Endothelial cell of umbilical vein (primary cell): ENCODE data around the gene TUBB3. TPM values are rescaled to one million over a fixed set of nuclear protein-coding genes. Genes with fewer than 3 reads are reported as not detected.

ENCODE experiments used
- BruUV-seq: library from RNA; stranded (reverse); fragments of 400-500 nt; replicated peaks from 2 replicates; lab custom pipeline; 2021; lab: Mats Ljungman, UMichigan
- CTCF ChIA-PET: fragments of 300-600, 350-600 bp; sonication (Branson Sonifier 250); formaldehyde crosslinking; loops from one replicate; lab custom pipeline; 2021; ENCODE audit warnings: antibody characterized with exemption, inconsistent platforms; lab: Charles Lee
- POLR2A ChIA-PET: fragments of 300-600, 350-600 bp; sonication (Branson Sonifier 250); formaldehyde crosslinking; loops from one replicate; lab custom pipeline; 2021; ENCODE audit warnings: antibody characterized with exemption, inconsistent platforms; lab: Charles Lee
- DNase-seq: peaks from one replicate; pipeline ENCODE4 v3.0.0-alpha.2; 2011; ENCODE audit warnings: low read depth, low spot score
- FAIRE-seq: peaks from 2 replicates; lab custom pipeline; 2011; peaks lifted over from hg19 to GRCh38; lab: Jason Lieb, UNC
- H2AFZ ChIP-seq: 2 replicates; pipeline ENCODE4 v1.6.0; 2012; ENCODE audit warnings: low read depth, low read length, control low read depth, inconsistent platforms
- H3K27ac ChIP-seq: 2 replicates; pipeline ENCODE4 v1.5.1; 2011; ENCODE audit warnings: low read depth, mild to moderate bottlenecking, control low read depth, low read length, moderate library complexity; ENCODE audit not compliant: insufficient read depth
- H3K27me3 ChIP-seq, 2 experiments: 2 replicates each; pipeline versions ENCODE4 v1.6.0 to v1.6.1; 2011; ENCODE audit warnings: low read length in 2 of 2, mixed read lengths in 1 of 2; ENCODE audit not compliant: control insufficient read depth in 2 of 2, insufficient read depth in 2 of 2
- H3K36me3 ChIP-seq, 2 experiments: 2 replicates in 1 of 2; 3 replicates in 1 of 2; pipeline ENCODE4 v1.5.1; 2011; ENCODE audit warnings: low read length in 2 of 2, mild to moderate bottlenecking in 1 of 2, moderate library complexity in 1 of 2; ENCODE audit not compliant: control insufficient read depth in 2 of 2, insufficient read depth in 2 of 2; ENCODE audit errors: extremely low read depth in 1 of 2
- H3K4me1 ChIP-seq: 3 replicates; pipeline ENCODE4 v1.5.1; 2011; ENCODE audit warnings: mild to moderate bottlenecking, low read length; ENCODE audit not compliant: control insufficient read depth, insufficient read depth; ENCODE audit errors: extremely low read depth
- H3K4me2 ChIP-seq: 2 replicates; pipeline ENCODE4 v1.6.1; 2011; ENCODE audit warnings: low read length, control low read depth, mixed read lengths; ENCODE audit not compliant: insufficient read depth
- H3K4me3 ChIP-seq, 3 experiments: fragments of 200-600 bp in 1 of 3; sonication (generic), shearing (Covaris generic) in 1 of 3; replicated peaks in 1 of 3; 2 replicates each; pipeline ENCODE4 v1.5.1; 2011 to 2016; ENCODE audit warnings: control low read depth in 3 of 3, low read length in 3 of 3, mild to moderate bottlenecking in 2 of 3, inconsistent platforms in 1 of 3, low read depth in 1 of 3, moderate library complexity in 1 of 3; ENCODE audit not compliant: insufficient read depth in 1 of 3
- H3K79me2 ChIP-seq: 2 replicates; pipeline ENCODE4 v1.6.0; 2012; ENCODE audit warnings: low read length, inconsistent platforms; ENCODE audit not compliant: control insufficient read depth, insufficient read depth
- H3K9ac ChIP-seq: replicated peaks from 2 replicates; pipeline ENCODE3; 2011; ENCODE audit warnings: low read length, control low read depth; ENCODE audit not compliant: insufficient read depth; ENCODE audit errors: extremely low read depth
- H3K9me1 ChIP-seq: replicated peaks from 3 replicates; pipeline ENCODE4 v1.6.0; 2011; ENCODE audit warnings: mild to moderate bottlenecking, low read length; ENCODE audit not compliant: control insufficient read depth, insufficient read depth; ENCODE audit errors: extremely low read depth
- H3K9me3 ChIP-seq: replicated peaks from 2 replicates; pipeline ENCODE4 v1.5.1; 2012; ENCODE audit warnings: low read length, inconsistent platforms; ENCODE audit not compliant: control insufficient read depth, insufficient read depth
- H4K20me1 ChIP-seq: replicated peaks from 2 replicates; pipeline ENCODE3; 2011; ENCODE audit warnings: mild to moderate bottlenecking, low read length; ENCODE audit not compliant: control insufficient read depth, insufficient read depth; ENCODE audit errors: extremely low read depth
- EZH2 ChIP-seq: IDR thresholded peaks from 2 replicates; pipeline ENCODE4 v1.6.1; 2012; ENCODE audit warnings: borderline replicate concordance, low read depth, mild to moderate bottlenecking, moderate library complexity, low read length, inconsistent platforms; ENCODE audit not compliant: severe bottlenecking
- FOS ChIP-seq: IDR thresholded peaks from 2 replicates; pipeline ENCODE4 v1.6.1; 2011; ENCODE audit warnings: mild to moderate bottlenecking, low read length, moderate library complexity, borderline replicate concordance; ENCODE audit not compliant: insufficient read depth
- GATA2 ChIP-seq: IDR thresholded peaks from 2 replicates; pipeline ENCODE4 v1.7.0; 2011; ENCODE audit warnings: low read depth, mild to moderate bottlenecking, moderate library complexity, mixed read lengths, low read length; ENCODE audit not compliant: insufficient read length, insufficient read depth
- JUN ChIP-seq: IDR thresholded peaks from 2 replicates; pipeline ENCODE4 v1.6.1; 2011; ENCODE audit warnings: borderline replicate concordance, low read depth; ENCODE audit not compliant: insufficient read length, insufficient read depth
- MAX ChIP-seq: IDR thresholded peaks from 2 replicates; pipeline ENCODE4 v1.6.1; 2011; ENCODE audit not compliant: insufficient read depth, insufficient read length
- MYC ChIP-seq: IDR thresholded peaks from one replicate; pipeline ENCODE4 v1.6.1; 2011; ENCODE audit warnings: mild to moderate bottlenecking, low read depth, low read length
- POLR2AphosphoS5 ChIP-seq: IDR thresholded peaks from 2 replicates; pipeline ENCODE4 v1.6.1; 2012; ENCODE audit warnings: low read depth, mild to moderate bottlenecking, control low read depth, low read length, moderate library complexity; ENCODE audit not compliant: insufficient read depth
- dilution Hi-C: fragments of 300-500 bp; cut with MboI; formaldehyde crosslinking; loops from one replicate; pipeline ENCODE4 v1.15.0; 2019; ENCODE audit warnings: low sequenced_read_pairs; ENCODE audit not compliant: extremely low pct_ligation_motif_present
- intact Hi-C: fragments of 100-400 bp; cut with micrococcal nuclease; formaldehyde crosslinking; loops from one replicate; pipeline ENCODE4 v1.10.0; 2022
- polyA plus RNA-seq, 4 experiments: library from polyadenylated mRNA; depleted of rRNA in 3 of 4; stranded (reverse) in 3 of 4; unstranded in 1 of 4; fragments of >200 nt; gene quantifications; 2 replicates each; pipeline versions ENCODE4 v1.2.1 to v1.2.3, GENCODE V29; 2011 to 2012; ENCODE audit warnings: missing spikeins in 1 of 4
- total RNA-seq: library from RNA; stranded (reverse); gene quantifications from 2 replicates; pipeline ENCODE4 v1.2.3, GENCODE V29; 2021

The TUBB3 gene
- total and polyA plus RNA-seq, 2 donors (not counting 3 experiments of a cell fraction or from before 2014, with no cell fraction given): 170 to 215 TPM

GRCh38 chr16:89900885-89901284 is 22.3 kb upstream of the TUBB3 start:
- no peak for DNase-seq
- dilution Hi-C loops: no loop called here
- no peaks in the 10 kb centered on the region for H3K79me2 ChIP-seq
- H3K4me1 ChIP-seq: no peaks in the 10 kb centered on the region
- ChIA-PET CTCF (interaction anchor here (2.4 kb wide), 1 partner anchor 10 kb away, joined by 11 read pairs; no protein-coding TSS in a partner anchor), POLR2A (no interaction called here)
- no peak overlapping the region for H2AFZ ChIP-seq
- H3K27me3 ChIP-seq: no peaks in the 10 kb centered on the region
- H4K20me1 ChIP-seq: peaks cover 2% of the 10 kb centered on the region
- TF ChIP-seq EZH2 (no peak), GATA2 (no peak), MAX (no peak), JUN (no peak), FOS (no peak), MYC (no peak)
- intact Hi-C loops: no loop called here
- no peak overlapping the region for H3K27ac ChIP-seq
- no peak overlapping the region for H3K9ac ChIP-seq
- no peak overlapping the region for H3K4me2 ChIP-seq
- no peaks in the 10 kb centered on the region for H3K9me1 ChIP-seq
- BruUV-seq: no TSS peak
- H3K36me3 ChIP-seq: peaks cover 11 to 51% of the 10 kb centered on the region in 2 experiments
- FAIRE-seq: no peak
- H3K9me3 ChIP-seq: no peaks in the 10 kb centered on the region
- no peak overlapping the region for H3K4me3 ChIP-seq

GRCh38 chr16:89902980-89903379 is 20.2 kb upstream of the TUBB3 start:
- H3K27me3 ChIP-seq: no peaks in the 10 kb centered on the region
- POLR2A ChIA-PET: no interaction called here
- CTCF ChIA-PET: no interaction called here
- no peak overlapping the region for H3K27ac ChIP-seq
- FAIRE-seq: no peak
- no peak for TF ChIP-seq POLR2AphosphoS5
- no peak for TF ChIP-seq JUN
- H3K79me2 ChIP-seq: no peaks in the 10 kb centered on the region
- H3K9me1 ChIP-seq: no peaks in the 10 kb centered on the region
- H3K9me3 ChIP-seq: no peaks in the 10 kb centered on the region
- intact Hi-C loops: no loop called here
- no TSS peak for BruUV-seq
- no peak overlapping the region for H2AFZ ChIP-seq
- H3K4me3 ChIP-seq: no peak overlapping the region
- DNase-seq: no peak
- peaks cover 13 to 55% of the 10 kb centered on the region in 2 experiments for H3K36me3 ChIP-seq
- H3K4me2 ChIP-seq: no peak overlapping the region
- dilution Hi-C loops: no loop called here
- H3K9ac ChIP-seq: no peak overlapping the region
- H3K4me1 ChIP-seq: no peaks in the 10 kb centered on the region
- no peaks in the 10 kb centered on the region for H4K20me1 ChIP-seq
